Heart left ventricle (tissue), 13 donors: Measurements from ENCODE around the gene TMEM266.

Source experiments
- POLR2A ChIP-seq, 2 donors: fragments of 450-650 bp; IDR thresholded peaks; one replicate each; pipeline ENCODE4 v1.6.1; 2017; ENCODE audit warnings: antibody characterized with exemption in 2 of 2, mild to moderate bottlenecking in 2 of 2, moderate library complexity in 2 of 2
- TF ChIP-seq, protein P1 (sequence below), 12 donors: fragments of 200-600 bp; sonication (generic) in 4 of 12; IDR thresholded peaks; one replicate each; pipeline versions ENCODE4 v1.5.0 to v1.8.0; 2018 to 2022; ENCODE audit warnings: antibody characterized with exemption in 12 of 12, mild to moderate bottlenecking in 5 of 12
- donor health status: ischemic (EF 13 %, LVEDD 7.1; RV severe dilation, severe dysfunction).
- donor health status: DM: no; HTN: yes; CAD: no.
- donor health status: DM: no; HTN: no; CAD: no.
- donor health status: ischemic (EF 25% LVEDD 6.9; RV normal size, moderate dysfunction).
- donor health status: ischemic (EF 25% LVEDD 5.7; RV mildly dilated, moderate dysfunction).
- donor health status: ischemic (EF 35%, LVEDD 5.7; RV mildly dilated, moderate dysfunction).
- donor health status: nonischemic (EF 11% LVEDD 7.7; RV severe dilation, severe dysfunction).
- donor health status: DM: yes; HTN: yes; CAD: no.
- donor health status: PGD.
- donor health status: ischemic (EF 29% LVEDD 5.4; RV normal size, mild dysfunction).
- donor health status: nonischemic (EF 23%, LVEDD 6.1; RV moderate dilation, normal function).

DNA sequence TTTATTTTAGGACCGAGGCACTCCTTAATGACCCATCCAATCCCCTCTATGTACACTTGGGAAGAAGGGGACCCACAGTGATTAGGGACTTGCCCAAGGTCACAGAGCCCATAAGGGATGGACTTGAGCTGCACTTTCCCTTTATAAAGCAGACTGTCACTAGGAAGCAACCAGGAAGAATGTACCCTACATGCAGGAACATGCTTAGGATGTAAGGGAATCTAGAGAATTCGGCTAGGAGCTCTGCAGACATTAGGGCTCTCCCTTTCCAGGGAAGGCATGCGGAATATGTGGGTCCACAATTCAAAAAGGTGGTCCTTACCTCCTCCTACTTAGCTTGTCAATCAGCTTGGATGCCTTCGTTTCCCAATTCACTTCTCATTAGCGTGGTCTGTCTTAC is 78.7 kb downstream of the TMEM266 start:
- TF ChIP-seq, protein P1, sequence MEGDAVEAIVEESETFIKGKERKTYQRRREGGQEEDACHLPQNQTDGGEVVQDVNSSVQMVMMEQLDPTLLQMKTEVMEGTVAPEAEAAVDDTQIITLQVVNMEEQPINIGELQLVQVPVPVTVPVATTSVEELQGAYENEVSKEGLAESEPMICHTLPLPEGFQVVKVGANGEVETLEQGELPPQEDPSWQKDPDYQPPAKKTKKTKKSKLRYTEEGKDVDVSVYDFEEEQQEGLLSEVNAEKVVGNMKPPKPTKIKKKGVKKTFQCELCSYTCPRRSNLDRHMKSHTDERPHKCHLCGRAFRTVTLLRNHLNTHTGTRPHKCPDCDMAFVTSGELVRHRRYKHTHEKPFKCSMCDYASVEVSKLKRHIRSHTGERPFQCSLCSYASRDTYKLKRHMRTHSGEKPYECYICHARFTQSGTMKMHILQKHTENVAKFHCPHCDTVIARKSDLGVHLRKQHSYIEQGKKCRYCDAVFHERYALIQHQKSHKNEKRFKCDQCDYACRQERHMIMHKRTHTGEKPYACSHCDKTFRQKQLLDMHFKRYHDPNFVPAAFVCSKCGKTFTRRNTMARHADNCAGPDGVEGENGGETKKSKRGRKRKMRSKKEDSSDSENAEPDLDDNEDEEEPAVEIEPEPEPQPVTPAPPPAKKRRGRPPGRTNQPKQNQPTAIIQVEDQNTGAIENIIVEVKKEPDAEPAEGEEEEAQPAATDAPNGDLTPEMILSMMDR (IDR thresholded peaks at IDR 0.05): no peak
- no peak for TF ChIP-seq POLR2A (IDR thresholded peaks at IDR 0.05)
